Measurements from ENCODE around the gene KANSL1. TPM values are rescaled to one million over a fixed set of nuclear protein-coding genes. Genes with fewer than 3 reads are reported as not detected.

The KANSL1 gene
- total RNA-seq, 2 donors from 2014 or later: 26.6 to 29.2 TPM

DNA sequence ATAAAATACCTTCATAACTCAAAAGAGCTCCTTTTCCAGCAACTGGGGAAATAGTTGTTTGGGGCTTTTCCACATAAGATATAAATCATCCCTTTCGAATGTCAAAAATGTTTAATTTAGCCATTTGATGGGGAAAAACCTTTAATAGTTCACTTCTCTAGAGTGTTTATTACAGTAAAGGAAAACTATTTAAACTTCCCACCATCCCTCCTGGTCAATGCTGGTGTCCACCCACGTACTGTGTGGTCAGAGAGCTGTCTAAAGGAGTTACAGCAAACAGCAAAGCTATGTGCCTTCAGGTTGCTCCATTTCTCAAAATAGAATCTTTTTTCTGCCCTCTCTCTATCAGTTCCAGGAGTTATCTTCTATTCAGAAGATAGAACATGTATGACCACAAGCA, 33.5 kb downstream of the KANSL1 start:
- H3K36me3 ChIP-seq: no peaks in the 10 kb centered on the region
- H3K4me3 ChIP-seq: no peak overlapping the region
- H3K9me3 ChIP-seq: no peaks in the 10 kb centered on the region
- H3K27ac ChIP-seq: peak overlapping the region in 1 of 2 donors; percentile 60
- H3K4me1 ChIP-seq: peaks cover 0 to 84% of the 10 kb centered on the region in 2 donors
- TF ChIP-seq, protein P1, sequence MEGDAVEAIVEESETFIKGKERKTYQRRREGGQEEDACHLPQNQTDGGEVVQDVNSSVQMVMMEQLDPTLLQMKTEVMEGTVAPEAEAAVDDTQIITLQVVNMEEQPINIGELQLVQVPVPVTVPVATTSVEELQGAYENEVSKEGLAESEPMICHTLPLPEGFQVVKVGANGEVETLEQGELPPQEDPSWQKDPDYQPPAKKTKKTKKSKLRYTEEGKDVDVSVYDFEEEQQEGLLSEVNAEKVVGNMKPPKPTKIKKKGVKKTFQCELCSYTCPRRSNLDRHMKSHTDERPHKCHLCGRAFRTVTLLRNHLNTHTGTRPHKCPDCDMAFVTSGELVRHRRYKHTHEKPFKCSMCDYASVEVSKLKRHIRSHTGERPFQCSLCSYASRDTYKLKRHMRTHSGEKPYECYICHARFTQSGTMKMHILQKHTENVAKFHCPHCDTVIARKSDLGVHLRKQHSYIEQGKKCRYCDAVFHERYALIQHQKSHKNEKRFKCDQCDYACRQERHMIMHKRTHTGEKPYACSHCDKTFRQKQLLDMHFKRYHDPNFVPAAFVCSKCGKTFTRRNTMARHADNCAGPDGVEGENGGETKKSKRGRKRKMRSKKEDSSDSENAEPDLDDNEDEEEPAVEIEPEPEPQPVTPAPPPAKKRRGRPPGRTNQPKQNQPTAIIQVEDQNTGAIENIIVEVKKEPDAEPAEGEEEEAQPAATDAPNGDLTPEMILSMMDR (IDR thresholded peaks at IDR 0.05): no peak
- H3K27me3 ChIP-seq: no peaks in the 10 kb centered on the region
- no peak for DNase-seq (ENCODE audit: low spot score)

DNA sequence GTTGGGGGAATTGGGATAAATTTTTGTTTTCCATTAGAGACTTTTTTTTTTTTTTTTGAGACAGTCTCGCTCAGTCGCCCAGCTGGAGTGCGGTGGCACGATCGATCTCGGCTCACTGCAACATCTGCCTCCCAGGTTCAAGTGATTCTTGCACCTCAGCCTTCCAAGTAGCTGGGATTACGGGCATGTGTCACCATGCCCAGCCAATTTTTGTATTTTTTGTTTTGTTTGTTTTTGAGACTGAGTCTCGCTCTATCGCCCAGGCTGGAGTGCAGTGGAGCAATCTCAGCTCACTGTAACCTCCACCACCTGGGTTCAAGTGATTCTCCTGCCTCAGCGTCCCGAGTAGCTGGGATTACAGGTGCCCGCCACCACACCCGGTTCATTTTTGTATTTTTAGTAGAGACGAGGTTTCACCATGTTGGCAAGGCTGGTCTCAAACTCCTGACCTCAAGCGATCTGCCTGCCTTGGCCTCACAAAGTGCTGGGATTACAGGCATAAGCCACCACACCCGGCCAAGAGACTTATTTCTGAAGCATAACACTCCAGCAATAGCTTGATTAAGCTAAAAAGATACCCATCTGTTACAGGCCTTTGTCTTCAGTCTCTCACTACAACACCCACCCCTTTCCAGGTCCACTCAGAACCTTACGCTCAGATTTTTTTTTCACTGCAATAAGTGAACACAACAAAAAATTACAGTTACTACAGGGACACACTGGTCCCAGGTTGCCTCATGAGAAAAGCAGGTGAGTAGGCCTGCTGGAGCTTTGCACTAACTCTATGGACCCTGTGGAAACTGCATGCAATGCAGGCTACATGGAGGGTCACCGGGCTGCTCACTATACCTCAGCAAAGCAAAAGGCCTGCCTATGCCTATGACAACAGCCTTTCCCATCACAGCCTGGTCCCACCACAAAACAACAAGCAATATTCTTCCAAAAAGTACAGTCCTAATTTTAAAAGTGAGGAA, 34.6 kb downstream of the KANSL1 start:
- Histone ChIP-seq H3K9me3 (no peaks in the 10 kb centered on the region), H3K4me3 (no peak overlapping the region), H3K36me3 (no peaks in the 10 kb centered on the region), H3K27me3 (no peaks in the 10 kb centered on the region), H3K27ac (peak overlapping the region; percentile 4 to 60), H3K4me1 (peaks cover 0 to 84% of the 10 kb centered on the region in 2 donors)
- TF ChIP-seq, protein P1 (IDR thresholded peaks at IDR 0.05): no peak
- DNase-seq (ENCODE audit: low spot score): no peak

DNA sequence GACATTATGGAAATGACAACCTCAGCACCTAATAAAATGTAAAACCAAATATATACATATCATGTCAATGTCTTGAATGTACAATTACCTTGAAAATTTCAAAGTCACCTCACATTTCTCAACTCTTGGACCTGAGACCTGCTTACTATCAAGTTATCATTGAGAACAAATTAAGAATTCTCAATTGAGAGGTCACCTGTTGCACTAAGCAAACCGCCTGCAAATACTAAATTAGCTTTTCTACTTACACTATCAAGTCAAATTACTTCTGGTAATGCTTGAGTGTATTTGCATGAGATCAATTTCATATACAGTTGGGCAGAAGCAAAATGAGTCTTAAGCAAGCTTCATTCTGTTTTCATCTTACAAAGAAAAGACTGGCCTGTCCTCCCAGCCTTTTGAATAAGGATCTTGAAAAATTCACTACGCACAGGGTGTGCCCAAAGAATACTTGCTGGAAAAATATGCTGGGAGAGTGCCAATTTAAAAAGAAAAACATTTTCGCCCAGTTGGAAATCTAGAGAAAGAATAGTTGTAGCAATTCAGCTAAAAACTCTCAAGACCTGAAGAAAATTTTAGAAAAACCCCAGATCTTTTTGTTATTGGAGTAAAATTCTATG, 35.7 kb downstream of the KANSL1 start:
- no peak overlapping the region for H3K4me3 ChIP-seq
- peaks cover 0 to 87% of the 10 kb centered on the region in 2 donors for H3K4me1 ChIP-seq
- H3K27ac ChIP-seq: peak overlapping the region in 1 of 2 donors; percentile 60
- H3K9me3 ChIP-seq: no peaks in the 10 kb centered on the region
- H3K27me3 ChIP-seq: no peaks in the 10 kb centered on the region
- DNase-seq (ENCODE audit: low spot score): no peak
- no peaks in the 10 kb centered on the region for H3K36me3 ChIP-seq
- TF ChIP-seq, protein P1 (IDR thresholded peaks at IDR 0.05): no peak

DNA sequence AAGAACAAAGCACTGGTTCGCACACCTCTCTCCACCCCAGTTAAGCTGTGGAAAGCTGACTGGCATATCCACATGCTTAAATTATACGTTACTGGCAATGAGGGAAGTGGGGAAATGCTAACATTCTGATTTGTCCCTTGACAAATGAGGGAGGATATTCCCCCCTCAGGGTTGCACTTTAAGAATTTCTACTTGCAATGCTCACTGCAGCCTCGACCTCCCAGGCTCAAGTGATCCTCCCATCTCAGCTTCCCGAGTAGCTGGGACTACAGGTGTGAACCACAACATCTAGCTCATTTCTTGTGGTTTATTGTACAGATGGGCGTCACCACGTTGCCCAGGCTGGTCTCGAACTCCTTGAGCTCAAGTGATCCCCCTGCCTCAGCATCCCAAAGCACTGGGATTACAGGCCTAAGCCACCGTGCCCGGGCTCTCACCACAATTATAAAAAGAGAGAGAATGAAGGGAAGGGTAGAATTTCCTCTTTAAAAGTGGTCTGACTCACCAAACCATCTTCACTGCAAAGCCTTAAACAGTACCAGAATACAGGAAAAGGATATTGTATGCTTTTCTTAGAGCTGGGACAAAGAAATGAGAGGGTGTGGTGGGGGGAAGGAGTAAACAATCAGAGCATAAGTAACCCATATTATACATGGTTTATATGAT, 38.9 kb downstream of the KANSL1 start:
- Histone ChIP-seq H3K4me3 (no peak overlapping the region), H3K36me3 (no peaks in the 10 kb centered on the region), H3K4me1 (peaks cover 0 to 90% of the 10 kb centered on the region in 2 donors), H3K27me3 (no peaks in the 10 kb centered on the region), H3K9me3 (no peaks in the 10 kb centered on the region), H3K27ac (no peak overlapping the region)
- no peak for DNase-seq (ENCODE audit: low spot score)
- TF ChIP-seq, protein P1 (IDR thresholded peaks at IDR 0.05): no peak

DNA sequence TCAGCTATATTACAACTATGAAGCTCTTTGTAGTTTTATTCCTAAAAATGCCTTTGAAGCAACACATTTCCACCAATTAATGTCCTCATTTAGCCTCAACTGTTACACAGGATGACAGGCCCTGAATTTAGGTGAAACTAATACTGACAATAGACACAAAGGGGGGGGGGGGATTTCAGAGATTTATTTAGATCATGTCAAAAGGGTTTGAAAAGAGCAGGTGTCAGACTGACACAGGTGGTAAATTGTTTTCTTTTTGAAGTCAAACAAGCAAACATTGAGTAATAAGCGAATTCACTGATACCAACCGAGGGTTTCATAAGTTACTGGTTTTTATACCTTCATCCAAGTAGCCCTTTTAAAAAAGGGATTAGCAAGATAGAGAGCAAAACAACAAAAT, 40.8 kb downstream of the KANSL1 start:
- TF ChIP-seq, protein P1 (IDR thresholded peaks at IDR 0.05): no peak
- H3K4me3 ChIP-seq: no peak overlapping the region
- DNase-seq (ENCODE audit: low spot score): no peak
- H3K27ac ChIP-seq: no peak overlapping the region
- no peaks in the 10 kb centered on the region for H3K27me3 ChIP-seq
- H3K36me3 ChIP-seq: no peaks in the 10 kb centered on the region
- peaks cover 0 to 71% of the 10 kb centered on the region in 2 donors for H3K4me1 ChIP-seq
- no peaks in the 10 kb centered on the region for H3K9me3 ChIP-seq

All from right atrium auricular region (tissue), 2 donors.